ENCODE measurements around the gene GRAMD1B.

DNA sequence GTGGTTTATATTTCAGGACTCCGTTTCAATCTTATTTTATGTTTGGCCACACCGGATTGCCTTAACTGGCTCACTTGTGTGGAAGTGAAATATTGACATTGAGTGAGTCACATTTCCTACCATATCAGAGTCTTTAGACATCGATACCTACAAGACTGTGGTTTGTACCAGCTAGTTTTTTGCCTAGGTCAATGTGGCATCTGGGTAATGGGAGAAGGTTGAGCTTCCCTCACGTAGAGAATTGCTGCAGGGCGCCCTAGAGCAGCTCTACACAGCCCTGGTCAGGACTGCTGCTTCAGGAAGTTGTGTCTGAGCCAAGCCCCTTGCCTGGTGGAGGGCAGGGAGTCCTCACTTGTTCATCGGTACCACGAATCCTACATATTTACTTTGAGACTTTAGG, 1.6 kb downstream of the GRAMD1B start:
- TF ChIP-seq, protein P1, sequence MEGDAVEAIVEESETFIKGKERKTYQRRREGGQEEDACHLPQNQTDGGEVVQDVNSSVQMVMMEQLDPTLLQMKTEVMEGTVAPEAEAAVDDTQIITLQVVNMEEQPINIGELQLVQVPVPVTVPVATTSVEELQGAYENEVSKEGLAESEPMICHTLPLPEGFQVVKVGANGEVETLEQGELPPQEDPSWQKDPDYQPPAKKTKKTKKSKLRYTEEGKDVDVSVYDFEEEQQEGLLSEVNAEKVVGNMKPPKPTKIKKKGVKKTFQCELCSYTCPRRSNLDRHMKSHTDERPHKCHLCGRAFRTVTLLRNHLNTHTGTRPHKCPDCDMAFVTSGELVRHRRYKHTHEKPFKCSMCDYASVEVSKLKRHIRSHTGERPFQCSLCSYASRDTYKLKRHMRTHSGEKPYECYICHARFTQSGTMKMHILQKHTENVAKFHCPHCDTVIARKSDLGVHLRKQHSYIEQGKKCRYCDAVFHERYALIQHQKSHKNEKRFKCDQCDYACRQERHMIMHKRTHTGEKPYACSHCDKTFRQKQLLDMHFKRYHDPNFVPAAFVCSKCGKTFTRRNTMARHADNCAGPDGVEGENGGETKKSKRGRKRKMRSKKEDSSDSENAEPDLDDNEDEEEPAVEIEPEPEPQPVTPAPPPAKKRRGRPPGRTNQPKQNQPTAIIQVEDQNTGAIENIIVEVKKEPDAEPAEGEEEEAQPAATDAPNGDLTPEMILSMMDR (IDR thresholded peaks at IDR 0.05; ENCODE audit: borderline replicate concordance, extremely low read depth, low read length, poor library complexity, severe bottlenecking) = no peak
- no peak for TF ChIP-seq EZH2 (IDR thresholded peaks at IDR 0.05; ENCODE audit: borderline replicate concordance, low read depth, low read length, severe bottlenecking)
